GM19193 (cell line): ENCODE measurements around the gene SMS.

Experiments
- POLR2A ChIP-seq: IDR thresholded peaks from 4 replicates; pipeline ENCODE4 v1.6.1; 2011; ENCODE audit not compliant: insufficient read depth, insufficient read length; ENCODE audit errors: extremely low read depth

SMS gene

DNA sequence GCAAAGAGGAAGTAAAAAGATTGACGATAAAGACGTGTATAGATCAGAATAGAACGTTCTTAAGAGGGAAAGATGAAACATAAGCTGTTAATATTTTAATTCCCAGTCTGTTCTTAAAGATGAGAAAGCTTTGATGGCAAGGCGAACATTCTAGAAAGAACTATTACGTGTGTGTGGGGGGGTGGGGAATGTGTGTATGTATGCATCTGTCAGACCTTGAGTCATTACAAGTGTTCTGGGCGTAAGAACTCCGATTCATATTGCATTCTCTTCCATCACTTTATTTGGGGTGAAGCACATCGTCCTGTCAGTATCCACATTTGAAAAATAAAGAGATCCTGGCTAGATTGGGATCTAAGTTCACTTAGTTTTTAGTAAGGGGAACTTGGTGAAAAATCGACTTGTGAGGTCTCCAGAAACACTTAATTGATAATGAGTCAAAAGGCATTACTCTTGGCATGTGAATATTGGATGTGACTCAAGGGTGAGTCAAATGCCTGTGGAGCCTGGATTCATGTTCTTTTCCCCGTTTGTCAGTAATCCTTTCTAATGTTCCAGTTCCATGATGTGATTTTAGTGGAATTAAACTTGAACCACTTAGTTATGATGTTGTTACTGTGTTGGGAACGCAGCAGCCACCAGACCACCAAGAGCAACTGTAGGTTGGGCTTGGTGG is 3.1 kb downstream of the SMS start:
- no peak for TF ChIP-seq POLR2A

DNA sequence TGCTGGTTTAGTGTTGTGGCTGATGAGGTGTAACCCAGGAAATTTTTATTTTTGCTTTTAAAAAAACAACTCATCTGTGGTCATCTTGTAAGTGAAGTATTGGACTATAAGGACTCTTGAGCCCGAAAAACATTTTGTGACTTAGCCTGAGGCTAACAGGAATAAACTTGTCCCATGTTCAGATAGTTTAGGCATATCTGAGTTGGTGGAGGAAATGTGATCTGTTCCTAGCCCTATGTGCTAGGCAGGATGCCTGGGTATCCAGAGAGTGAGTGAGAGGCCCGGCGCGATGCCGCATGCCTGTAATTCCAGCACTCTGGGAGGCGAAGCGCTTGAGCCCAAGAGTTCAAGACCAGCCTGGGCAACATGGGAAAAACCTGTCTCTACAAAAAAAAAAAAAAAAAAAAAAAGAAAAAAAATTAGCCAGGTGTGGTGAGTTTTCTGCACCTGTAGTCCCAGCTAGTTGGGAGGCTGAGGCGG is 3.7 kb downstream of the SMS start:
- no peak for TF ChIP-seq POLR2A

DNA sequence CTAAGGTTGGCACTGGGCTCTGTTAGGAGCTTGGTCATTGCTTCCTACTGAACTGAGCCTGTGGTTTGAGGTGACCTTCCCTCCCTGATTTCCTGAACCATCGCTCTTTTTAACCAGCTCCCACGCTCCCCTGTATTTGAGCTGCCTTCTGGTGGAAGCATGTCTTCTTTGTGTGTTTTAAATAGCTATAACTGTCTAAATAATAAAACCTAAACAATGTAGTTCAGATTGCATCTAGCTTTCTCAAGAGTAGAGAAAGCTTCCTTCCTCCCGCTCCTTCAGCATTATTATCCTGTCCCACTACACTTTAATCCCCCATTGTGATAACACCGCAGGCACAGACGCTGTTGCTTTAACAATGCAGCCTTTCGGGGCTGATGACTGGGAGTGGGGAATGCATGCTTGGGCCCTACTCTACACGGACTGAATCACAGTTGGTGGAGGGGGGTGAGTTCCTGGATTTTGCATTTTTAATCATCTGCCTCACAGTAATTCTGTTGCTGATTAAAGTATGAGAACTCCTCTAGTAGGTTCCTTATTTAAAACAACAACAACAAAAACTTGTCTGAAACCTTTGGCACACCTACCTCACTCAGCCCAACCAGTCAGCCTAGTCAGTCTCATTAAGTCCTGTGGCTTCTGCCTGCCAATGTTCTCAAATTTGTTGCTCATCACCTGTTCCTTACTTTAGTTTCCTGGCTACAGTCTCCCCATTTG is 6.6 kb downstream of the SMS start:
- TF ChIP-seq POLR2A = no peak

DNA sequence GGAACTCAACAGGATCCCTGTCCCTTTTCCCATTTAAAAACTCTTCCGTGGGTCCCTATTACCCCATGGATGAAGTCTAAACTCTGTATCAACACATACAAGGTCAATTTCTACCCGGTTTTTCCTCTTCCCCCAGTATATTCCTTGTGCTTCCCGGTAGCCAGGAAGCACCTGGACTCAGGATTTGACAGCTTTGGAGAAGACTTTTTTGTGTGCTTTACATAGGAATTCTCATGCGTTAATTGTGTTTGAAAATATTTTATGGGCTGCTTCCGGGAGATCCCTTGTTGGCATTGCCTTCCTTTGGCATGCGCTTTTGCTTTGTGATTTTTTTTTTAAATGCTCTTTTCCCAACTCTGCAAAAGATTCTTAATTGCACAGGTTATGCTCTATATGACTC is 7.2 kb downstream of the SMS start:
- no peak for TF ChIP-seq POLR2A

DNA sequence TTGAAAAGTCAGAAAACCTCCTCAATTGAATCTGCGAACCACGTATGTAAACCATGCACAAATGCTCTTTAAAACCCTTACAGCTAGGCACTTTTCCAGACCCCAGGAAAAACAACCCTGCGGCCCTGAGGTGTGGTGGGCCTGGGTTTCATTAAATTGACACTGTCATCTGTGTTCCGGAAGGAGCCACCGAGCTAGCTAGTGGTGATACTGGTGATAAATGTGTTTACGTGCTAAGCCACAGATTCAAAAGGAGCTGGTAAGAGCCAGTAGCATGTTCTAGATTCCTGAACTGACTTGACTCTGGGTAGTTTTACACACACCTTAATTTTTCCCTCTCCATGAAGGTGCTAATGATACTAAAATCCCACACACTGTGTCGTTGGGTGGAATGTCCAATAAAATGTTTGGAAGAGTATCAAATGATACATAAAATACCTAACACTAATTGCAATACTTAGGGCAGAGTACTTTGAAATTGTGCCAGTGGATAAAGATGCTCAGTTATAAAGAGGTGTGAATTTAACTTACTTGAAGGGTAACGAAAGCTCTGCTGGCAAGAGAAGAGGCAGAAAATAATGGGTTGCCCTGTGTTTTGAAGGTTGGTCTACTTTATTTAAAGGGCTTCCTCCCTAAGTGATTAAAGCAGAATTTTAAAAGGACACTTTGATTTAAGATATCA is 8.5 kb downstream of the SMS start:
- no peak for TF ChIP-seq POLR2A

DNA sequence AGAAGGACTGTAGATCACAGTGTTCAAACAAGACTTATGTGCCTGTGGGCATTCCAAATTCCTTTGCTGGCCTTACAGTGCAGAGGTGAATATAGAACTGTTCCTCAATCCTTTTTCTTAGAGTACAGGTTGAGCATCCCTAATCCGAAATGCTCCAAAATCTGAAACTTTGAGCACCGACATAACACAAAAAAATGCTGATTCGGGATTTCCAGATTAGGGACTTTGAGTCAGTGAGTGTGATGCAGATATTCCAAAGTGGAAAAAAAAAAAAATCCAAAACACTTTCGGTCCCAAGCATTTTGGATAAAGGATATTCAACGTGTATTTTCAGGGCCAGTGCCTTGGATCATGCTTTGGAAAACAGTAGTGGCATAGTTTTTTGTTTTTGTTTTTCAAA is 9.2 kb downstream of the SMS start:
- TF ChIP-seq POLR2A = no peak

GRCh38 chrX:21952624-21953023 is 12.1 kb downstream of the SMS start:
- TF ChIP-seq POLR2A = no peak

DNA sequence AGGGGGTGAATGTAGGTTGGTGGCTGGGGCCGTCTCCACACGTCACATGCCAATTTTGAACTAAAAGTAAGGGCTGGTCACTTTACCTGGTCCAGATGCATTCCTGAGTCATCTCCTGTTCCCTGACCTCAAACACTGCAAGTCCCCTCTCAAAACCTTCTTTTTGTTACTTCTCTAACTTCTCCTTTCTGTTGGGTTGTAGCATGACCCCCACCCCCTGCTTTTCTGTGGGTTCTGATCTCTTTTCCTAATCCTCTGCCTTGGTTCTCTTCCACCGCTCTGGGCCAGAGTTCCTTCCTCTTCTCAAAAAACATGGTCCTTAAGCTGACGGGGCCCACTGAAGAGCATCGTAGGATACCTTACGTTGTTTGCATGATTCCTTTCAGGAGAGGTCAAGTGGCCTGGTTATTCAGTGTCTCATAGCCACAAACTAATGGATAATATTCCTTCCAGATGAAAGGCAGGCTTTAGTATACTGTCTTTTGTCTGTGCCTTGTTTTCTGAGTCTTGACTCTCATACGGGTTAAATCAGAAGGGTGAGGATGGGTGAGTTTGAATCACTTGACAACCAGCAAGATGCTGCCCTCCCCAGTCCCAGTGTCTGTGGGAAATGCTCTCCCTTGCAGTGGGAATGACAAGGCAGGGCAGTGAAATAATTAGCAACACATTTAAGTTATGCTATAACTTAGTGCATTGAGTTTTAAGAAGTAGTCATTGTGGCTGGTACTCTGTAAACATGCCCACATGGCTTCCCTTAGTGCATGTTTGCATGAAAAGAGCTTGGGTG is 15.1 kb downstream of the SMS start:
- TF ChIP-seq POLR2A = no peak

GRCh38 chrX:21956783-21957182 is 16.3 kb downstream of the SMS start:
- no peak for TF ChIP-seq POLR2A

DNA sequence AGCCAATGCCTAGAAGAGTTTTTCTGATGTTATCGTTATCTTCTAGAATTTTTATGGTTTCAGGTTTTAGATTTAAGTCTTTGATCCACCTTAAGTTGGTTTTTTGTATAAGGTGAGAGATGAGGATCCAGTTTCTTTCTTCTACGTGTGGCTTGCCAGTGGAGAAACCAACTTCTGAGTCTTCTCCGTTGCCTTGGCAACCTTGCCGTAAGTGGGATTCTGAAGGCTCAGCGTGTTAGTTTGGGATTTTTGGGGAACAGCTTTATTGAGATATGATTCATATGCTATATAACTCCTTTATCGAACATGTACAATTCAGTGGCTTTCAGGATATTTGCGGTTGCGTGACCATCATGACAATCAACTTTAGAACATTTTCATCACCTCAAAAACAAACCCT is 17.7 kb downstream of the SMS start:
- TF ChIP-seq POLR2A = no peak

DNA sequence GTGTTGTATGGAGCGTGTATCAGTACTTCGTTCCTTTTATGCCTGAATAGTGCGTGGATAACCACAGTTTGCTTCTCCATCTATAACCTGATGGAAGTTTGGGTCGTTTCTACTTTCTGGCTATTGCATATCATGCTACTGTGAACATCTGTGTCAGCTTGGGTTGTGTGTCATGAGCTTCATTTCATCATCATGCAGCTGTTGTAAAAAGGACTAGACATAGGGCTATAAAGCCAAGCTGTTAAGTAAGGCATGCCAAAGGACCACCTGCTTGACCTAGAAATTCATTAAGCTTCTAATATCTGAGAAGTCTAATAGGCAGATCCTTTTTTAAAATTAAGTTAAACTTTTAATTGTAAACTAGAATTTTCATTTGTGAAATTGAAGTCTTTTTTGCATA is 18.4 kb downstream of the SMS start:
- TF ChIP-seq POLR2A = no peak

DNA sequence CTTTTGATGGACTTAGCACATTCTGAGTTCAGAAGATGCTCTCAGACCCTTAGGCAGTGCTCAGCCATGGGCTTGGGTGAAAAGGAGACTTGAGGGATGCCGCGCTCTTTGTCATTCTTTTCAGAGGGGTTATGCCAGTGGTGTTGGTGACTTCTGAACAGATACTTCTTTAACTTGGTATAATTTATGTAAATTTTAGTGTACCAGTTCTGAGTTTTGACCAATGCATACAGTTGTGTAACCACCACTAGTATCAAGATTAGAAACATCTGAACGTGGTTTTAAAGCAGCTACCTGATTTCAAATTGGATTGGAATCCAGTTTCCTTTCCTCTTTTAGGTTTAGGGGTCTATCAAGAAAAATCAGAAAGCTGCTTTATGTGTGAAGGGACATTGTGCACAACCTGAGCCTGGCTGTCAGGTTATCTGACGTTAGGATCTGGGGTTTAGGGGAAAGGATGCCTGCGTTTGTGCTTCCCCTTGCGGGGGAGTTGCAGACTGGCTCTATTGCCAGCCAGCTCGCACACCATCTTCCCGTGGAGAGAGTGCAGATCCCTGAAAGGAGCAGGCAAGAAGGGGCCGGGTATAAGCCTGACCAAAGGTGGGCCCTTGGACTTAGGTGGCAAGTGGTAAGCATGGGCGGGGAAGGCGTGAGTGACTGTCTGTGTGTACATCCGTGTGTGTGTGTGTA is 19.0 kb downstream of the SMS start:
- no peak for TF ChIP-seq POLR2A

- TF ChIP-seq POLR2A = no peak
These were observed 20.3 kb downstream of the SMS start for GRCh38 chrX:21960569-21961541.
